GM19463 (cell line): ENCODE results near the gene STK11IP.

Experiments
- ATAC-seq: cut with Tn5 transposase; IDR thresholded peaks from one replicate; pipeline ENCODE4 v1.9.1; 2021; ENCODE audit warnings: mild to moderate bottlenecking, moderate library complexity; ENCODE audit not compliant: unreplicated experiment

The STK11IP gene

DNA sequence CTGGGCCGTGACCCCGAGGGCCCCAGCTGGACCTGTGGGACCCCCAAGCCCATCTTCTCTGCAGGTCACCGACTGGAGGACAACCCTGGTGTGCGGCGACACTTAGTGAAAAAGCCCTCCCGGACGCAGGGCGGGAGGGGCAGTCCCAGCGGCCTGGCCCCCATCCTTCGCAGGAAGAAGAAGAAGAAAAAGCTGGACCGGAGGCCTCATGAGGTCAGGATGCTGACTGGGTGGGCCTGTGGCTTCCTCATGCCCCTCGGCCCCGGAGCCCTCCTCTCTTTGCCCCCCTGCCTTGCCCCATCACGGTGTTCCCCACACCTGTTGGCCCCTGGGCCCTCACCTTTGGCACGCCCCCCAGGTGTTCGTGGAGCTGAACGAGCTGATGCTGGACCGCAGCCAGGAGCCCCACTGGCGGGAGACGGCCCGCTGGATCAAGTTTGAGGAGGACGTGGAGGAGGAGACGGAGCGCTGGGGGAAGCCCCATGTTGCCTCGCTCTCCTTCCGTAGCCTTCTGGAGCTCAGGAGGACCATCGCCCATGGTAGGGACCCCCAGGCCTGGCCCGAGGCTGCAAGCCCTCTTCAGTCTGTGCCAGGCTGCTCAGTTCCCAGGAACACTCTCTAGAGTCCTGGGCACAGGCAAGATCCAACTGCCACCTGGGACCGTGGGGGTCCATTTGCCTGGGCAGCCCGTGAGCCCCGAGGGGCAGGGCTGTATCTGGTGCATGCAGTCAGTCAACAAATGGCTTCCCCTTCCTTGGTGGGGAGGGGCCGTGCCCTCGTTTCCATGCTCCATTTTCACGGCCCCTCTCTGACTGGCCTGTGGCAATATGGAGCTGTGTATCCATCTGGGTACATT is 34.5 kb downstream of the STK11IP start:
- no peak for ATAC-seq

- no peak for ATAC-seq
These were observed 35.1 kb downstream of the STK11IP start for GRCh38 chr2:219632760-219633105.

- ATAC-seq, result no peak
These were observed 35.8 kb downstream of the STK11IP start for GRCh38 chr2:219633276-219634065.

DNA sequence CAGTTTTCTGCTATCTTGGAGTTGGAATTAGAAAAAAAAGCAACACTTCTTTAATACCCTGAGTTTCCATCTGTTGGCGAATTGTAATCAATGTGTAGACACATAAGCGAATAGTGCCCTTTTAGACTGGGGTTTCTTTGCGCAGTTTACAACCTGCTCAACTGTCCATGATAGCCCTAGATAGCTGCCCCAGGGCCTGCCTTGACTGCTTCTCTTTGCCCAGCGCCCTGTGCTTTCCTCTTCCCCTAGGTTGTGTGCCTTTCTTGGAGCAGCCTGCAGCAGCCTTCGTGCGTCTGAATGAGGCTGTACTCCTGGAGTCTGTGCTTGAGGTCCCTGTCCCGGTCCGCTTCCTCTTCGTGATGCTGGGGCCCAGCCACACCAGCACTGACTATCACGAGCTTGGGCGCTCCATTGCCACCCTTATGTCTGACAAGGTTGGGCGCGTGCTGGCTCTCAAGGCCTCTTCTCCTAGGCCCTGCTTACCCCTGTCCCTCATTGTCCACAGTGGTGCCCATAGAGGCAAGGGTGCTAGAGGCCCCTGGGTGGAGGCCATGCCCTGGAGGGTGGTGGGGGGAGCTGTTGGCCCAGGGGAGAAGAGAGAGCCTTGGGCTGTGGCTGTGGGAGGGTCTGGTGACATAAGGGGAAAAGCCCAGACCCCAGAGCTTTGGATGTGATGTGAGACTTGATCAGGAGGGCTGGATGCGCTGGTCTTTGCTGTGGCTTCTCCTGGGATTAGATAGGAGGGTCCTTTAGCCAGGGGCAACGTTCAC is 36.7 kb downstream of the STK11IP start:
- ATAC-seq, result no peak

DNA sequence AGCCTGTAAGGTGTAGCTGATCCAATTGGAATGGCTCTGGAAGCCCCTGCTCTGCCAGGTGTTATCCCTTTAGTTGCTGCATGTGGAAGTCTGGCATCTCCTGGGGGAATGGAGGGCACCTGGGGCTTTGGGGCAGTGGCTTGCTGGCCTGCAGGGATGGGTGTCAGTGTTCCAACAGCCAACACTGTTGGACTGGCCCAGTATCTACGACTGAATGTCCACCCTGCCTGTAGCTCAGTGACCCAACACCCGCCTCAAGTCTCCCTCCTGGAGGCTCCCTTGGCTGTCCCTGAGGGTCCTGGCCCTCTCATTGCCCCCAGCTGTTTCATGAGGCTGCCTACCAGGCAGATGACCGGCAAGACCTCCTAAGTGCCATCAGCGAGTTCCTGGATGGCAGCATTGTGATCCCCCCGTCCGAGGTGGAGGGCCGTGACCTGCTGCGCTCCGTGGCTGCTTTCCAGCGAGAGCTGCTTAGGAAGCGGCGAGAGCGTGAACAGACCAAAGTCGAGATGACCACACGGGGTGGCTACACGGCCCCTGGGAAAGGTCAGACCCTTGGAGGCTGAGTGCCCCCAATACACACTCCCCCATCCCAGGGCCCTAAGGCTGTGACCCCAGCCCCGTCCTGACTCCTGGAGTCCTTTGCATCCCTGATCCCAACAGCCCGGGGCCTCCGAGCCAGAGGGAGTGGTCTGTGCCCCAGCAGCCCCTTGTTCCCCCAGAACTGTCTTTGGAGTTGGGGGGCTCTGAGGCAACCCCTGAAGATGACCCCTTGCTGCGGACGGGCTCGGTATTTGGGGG is 37.5 kb downstream of the STK11IP start:
- no peak for ATAC-seq

DNA sequence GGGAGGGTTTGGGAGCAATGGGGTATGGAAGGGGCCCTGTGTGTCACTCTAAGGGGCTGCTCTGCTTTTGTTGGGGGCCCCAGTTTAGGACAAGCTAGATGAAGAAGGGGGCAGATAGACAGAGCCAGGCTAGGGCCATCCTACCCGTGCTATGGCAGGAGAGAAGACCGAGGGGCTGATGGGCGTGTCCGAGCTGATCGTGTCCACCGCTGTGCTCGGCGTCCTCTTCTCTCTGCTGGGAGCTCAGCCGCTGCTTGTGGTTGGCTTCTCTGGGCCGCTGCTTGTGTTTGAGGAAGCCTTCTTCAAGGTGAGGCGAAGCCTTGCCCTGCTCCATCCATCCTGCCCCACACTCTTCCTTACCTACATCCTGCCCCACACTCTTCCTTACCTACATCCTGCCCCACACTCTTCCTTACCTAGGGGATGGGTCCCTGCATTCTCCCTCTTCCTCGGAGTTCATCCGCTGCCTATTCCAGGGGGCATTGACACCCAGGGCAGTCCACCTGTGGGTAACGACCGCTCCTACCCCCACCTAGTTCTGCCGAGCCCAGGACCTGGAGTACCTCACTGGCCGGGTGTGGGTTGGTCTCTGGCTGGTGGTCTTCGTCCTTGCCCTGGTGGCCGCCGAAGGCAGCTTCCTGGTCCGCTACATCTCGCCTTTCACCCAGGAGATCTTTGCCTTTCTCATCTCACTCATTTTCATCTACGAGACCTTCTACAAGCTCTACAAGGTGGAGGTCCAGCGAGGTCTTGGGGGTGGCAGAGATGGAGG is 38.7 kb downstream of the STK11IP start:
- ATAC-seq, result no peak

GRCh38 chr2:219636941-219637841 is 39.5 kb downstream of the STK11IP start:
- no peak for ATAC-seq

GRCh38 chr2:219637842-219638185 is 40.2 kb downstream of the STK11IP start:
- no peak for ATAC-seq

- ATAC-seq, result no peak
These were observed 40.7 kb downstream of the STK11IP start for GRCh38 chr2:219638217-219638947.

- ATAC-seq, result no peak
These were observed 41.5 kb downstream of the STK11IP start for GRCh38 chr2:219638948-219639755.

DNA sequence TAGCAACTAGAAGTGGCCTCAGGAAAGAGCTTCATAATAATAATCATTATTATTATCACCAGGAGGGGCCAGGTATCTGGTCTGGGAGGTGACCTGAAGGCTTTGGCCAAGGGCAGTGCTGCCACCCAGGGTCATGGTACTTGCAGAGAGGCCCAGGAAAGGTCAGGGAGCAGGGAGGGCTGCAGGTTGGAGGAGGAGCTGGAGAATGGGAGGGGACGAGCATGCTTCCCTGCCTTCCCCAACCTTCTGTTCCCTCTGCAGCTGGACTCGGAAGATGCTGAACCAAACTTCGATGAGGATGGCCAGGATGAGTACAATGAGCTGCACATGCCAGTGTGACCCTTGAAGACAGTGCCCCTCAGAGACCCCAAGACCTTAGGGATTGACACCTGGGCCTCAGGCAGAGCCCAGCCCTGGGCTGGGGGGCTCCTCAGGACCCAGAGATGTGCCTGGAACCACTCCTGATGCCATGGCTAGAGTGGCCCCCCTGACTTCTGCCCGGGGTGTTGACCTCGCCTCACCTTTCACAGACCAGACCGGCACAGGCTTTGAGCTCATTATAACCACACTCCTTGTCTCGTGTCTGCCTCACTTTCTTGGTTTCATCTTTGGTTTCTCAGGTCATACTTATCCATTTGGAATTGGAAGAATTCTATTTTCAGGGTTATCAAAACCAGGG is 43.9 kb downstream of the STK11IP start:
- no peak for ATAC-seq

DNA sequence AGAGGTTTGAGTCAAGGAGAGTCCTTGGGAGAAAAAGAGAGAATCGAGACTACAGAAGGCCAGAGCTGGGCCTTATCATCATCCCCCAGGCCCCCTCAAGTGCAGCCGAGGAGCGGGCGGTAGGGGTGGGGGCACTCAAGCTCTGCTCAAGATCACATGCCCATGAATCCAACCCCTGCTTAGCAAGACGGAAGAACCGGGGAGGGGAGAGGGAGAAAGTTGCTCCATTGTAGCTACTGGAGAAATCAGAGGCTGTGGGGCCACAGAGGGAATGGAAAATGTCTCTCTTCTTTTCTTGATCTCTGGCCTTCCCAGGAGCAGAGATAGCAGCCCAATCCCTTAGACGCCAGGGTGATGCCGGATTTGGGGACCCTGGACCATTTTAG is 44.4 kb downstream of the STK11IP start:
- ATAC-seq, result no peak

GRCh38 chr2:219642465-219643083 is 44.9 kb downstream of the STK11IP start:
- peak; percentile 98 for ATAC-seq

GRCh38 chr2:219643084-219643473 is 45.4 kb downstream of the STK11IP start:
- ATAC-seq, result no peak

GRCh38 chr2:219643788-219644398 is 46.2 kb downstream of the STK11IP start:
- no peak for ATAC-seq
